DND-41 (cell line): ENCODE results near the gene MCUR1.

Experiments used
- CTCF ChIP-seq: IDR thresholded peaks from 2 replicates; pipeline ENCODE4 v1.5.1; 2012; ENCODE audit warnings: borderline replicate concordance, low read length, moderate library complexity, mild to moderate bottlenecking; ENCODE audit not compliant: poor library complexity, severe bottlenecking; ENCODE audit errors: extremely low read depth
- EZH2 ChIP-seq: IDR thresholded peaks from 3 replicates; pipeline ENCODE4 v1.6.1; 2012; ENCODE audit warnings: borderline replicate concordance, low read depth, mild to moderate bottlenecking, moderate library complexity, low read length, inconsistent platforms; ENCODE audit not compliant: severe bottlenecking

GRCh38 chr6:13743736-13744127, 70.6 kb downstream of the MCUR1 start:
- TF ChIP-seq CTCF (no peak), EZH2 (no peak)
